GM06990 (cell line): Measurements from ENCODE around the gene SYNPO2.

Experiments
- DNase-seq: peaks from one replicate; pipeline ENCODE4 v3.0.0-alpha.2; 2011; ENCODE audit not compliant: insufficient read length; ENCODE audit errors: extremely low read depth
- H3K27me3 ChIP-seq: replicated peaks from 2 replicates; pipeline ENCODE4 v1.6.0; 2011; ENCODE audit warnings: low read length; ENCODE audit not compliant: control insufficient read depth, insufficient read depth
- H3K36me3 ChIP-seq: 2 replicates; pipeline ENCODE4 v1.5.1; 2011; ENCODE audit warnings: low read length; ENCODE audit not compliant: control insufficient read depth, insufficient read depth
- H3K4me3 ChIP-seq: replicated peaks from 2 replicates; pipeline ENCODE4 v1.5.1; 2011; ENCODE audit warnings: low read depth, mild to moderate bottlenecking, control low read depth, low read length
- CTCF ChIP-seq: IDR thresholded peaks from 2 replicates; pipeline ENCODE4 v1.5.1; 2011; ENCODE audit warnings: low read length, control low read depth, mild to moderate bottlenecking, inconsistent platforms; ENCODE audit not compliant: insufficient read depth, poor library complexity, severe bottlenecking

Gene SYNPO2

GRCh38 chr4:118948545-118949144, 60.0 kb downstream of the SYNPO2 start:
- Histone ChIP-seq H3K36me3 (no peaks in the 10 kb centered on the region), H3K4me3 (no peak overlapping the region), H3K27me3 (no peaks in the 10 kb centered on the region)
- TF ChIP-seq CTCF: no peak
- DNase-seq: no peak

- Histone ChIP-seq H3K4me3 (no peak overlapping the region), H3K27me3 (no peaks in the 10 kb centered on the region), H3K36me3 (no peaks in the 10 kb centered on the region)
- no peak for DNase-seq
- no peak for TF ChIP-seq CTCF
Observed at GRCh38 chr4:118950224-118950623, 61.6 kb downstream of the SYNPO2 start.

- Histone ChIP-seq H3K27me3 (no peaks in the 10 kb centered on the region), H3K4me3 (no peak overlapping the region), H3K36me3 (no peaks in the 10 kb centered on the region)
- DNase-seq: no peak
- TF ChIP-seq CTCF: no peak
Observed at GRCh38 chr4:118950929-118951570, 62.4 kb downstream of the SYNPO2 start.

- Histone ChIP-seq H3K27me3 (no peaks in the 10 kb centered on the region), H3K36me3 (no peaks in the 10 kb centered on the region), H3K4me3 (no peak overlapping the region)
- DNase-seq: no peak
- no peak for TF ChIP-seq CTCF
Observed at GRCh38 chr4:118953276-118953675, 64.6 kb downstream of the SYNPO2 start.

GRCh38 chr4:118954246-118954645, 65.6 kb downstream of the SYNPO2 start:
- DNase-seq: no peak
- no peaks in the 10 kb centered on the region for H3K36me3 ChIP-seq
- no peaks in the 10 kb centered on the region for H3K27me3 ChIP-seq
- TF ChIP-seq CTCF: peak; percentile 21
- H3K4me3 ChIP-seq: no peak overlapping the region
